Kidney glomerular epithelial cell (primary cell): ENCODE measurements around the gene CCDC183.
"Not testable (repeated sequence)": the region's sequence is repeated elsewhere in the genome, so short reads cannot be mapped to it uniquely, and the experiment has no call there.

Experiments
- DNase-seq: peaks from one replicate; lab custom pipeline; 2025; lab: John Stamatoyannopoulos, UW

The CCDC183 gene

GRCh38 chr9:136802321-136802720 is 6.2 kb downstream of the CCDC183 start:
- DNase-seq, result no peak

DNA sequence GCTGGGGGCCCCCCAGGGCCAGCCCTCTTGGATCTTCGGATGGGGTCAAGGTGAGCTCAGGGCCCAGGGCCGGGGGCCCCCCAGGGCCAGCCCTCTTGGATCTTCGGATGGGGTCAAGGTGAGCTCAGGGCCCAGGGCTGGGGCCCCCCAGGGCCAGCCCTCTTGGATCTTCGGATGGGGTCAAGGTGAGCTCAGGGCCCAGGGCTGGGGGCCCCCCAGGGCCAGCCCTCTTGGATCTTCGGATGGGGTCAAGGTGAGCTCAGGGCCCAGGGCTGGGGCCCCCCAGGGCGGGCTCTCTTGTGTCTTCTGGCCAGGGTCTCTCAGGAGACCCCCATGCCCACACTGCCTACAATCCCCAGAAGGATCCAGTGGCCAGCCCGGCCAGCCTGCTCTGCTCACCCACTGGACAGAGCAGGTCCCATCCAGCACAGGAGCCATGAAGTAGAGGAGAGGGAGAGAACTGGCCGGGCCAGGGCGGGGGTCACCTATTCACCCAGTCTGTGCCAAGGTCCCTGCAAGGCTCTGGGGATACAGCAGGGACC is 6.9 kb downstream of the CCDC183 start:
- DNase-seq, result not testable (repeated sequence)

DNA sequence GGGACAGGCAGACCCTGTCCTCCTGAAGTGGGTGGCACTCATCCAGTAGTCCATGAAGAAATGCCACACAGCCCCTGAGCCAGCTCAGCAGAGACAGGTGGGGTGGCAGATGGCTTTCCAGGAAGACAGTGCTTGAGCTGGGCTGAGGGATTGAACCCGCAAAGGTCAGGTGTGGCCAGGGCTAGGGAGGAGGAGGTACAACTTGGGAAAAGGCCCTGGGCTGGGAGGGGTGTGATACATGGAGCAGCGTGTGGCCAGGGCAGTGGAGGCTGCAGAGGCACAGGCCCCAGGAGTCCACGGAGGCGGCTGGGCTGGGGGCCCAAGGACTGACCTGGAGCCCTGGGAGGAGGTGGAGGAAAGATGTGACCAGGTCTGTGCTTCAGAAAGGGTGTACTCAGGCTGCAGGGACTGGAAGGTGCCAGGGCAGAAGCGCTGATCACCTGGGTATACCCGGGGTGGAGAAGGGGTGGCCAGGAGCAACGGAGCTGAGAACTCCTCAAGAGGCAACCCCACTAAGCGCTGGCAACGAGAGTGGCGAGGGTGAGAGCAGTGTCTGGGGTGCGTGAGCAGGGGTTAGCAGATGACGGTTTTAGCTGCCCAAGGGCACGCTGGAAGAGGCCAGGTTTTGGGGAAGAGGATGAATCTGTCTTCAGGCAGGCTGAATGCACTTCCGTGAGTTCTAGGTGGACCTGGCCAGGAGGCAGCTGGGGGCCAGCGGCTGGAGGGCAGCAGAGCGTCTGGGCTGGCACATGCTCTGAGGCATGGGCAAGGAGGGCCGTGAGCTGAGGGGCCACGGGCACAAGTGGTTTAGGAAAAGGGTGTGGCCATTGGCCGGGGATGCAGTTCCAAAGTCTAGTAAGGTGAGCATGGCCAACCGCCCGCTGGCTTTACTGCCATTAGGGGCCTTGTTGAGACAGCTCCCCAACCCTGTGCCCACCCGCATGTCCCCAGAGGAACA is 7.7 kb downstream of the CCDC183 start:
- no peak for DNase-seq

GRCh38 chr9:136804509-136805206 is 8.5 kb downstream of the CCDC183 start:
- DNase-seq, result no peak

GRCh38 chr9:136805207-136805740 is 9.1 kb downstream of the CCDC183 start:
- DNase-seq, result no peak

GRCh38 chr9:136806067-136806466 is 9.9 kb downstream of the CCDC183 start:
- no peak for DNase-seq

DNA sequence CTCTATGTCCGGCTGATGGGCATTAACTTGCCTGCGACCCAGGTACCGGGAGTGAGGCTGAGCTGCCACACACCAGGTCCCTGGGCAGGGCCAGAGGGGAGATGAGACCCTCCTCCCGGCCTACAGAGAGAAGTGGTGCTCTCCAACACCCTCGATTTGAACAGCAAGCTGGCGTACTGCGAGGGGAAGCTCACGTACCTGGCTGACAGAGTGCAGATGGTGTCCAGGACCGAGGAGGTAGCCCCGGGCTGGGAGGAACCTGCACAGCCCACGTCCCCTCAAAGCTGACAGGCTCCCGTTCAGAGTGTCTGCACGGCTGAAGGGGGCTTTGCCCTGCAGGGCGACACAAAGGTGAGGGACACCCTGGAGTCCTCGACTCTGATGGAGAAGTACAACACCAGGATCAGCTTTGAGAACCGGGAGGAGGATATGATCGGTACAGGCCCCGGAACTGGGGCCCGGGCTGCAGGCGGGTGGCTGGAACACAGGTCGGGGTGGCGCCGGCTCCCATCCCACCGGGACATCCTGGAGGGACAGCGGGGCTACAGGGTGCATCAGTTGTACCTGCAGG is 10.6 kb downstream of the CCDC183 start:
- no peak for DNase-seq

DNA sequence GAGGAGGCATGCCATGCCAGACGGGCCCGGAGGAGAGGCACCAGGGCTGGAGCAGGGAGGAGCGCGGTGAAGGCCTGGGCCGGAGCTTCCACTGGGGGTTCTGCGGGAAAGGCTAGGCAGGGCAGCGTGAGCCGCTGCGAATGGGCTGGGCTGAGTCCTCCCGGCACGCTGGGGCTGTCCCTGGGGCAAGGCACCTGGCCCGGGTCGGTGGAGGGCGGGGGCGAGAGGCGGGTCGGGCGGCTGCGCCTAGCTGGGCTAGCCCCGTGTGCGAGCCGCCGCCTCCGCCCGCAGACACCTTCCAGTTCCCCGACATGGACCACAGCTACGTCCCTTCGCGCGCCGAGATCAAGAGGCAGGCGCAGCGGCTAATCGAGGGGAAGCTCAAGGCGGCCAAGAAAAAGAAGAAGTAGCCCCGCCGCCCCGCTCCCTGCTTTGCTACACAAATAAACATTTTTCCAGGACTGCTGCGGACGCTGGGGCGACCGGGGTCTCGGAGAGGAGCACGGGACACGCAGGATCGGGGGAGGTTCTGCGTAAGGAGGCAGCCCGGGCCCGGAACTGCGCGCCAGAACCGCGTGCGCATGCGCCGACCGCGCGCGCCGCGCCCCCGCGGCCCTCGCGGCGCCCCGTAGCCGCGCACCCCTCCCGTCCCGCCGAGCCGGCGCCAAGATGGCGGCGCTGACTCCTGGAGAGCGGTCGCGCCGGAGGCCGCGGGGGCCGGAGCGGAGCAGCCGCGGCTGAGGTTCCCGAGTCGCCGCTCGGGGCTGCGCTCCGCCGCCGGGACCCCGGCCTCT is 11.3 kb downstream of the CCDC183 start, which contains the start of gene RABL6:
Gene RABL6 (plus strand): TSS at position 668 of the 794 bp plus-strand sequence. CDS start 249 bp downstream, outside the sequence.
- DNase-seq, result peak; percentile 45

- no peak for DNase-seq
These were observed 12.1 kb downstream of the CCDC183 start for GRCh38 chr9:136808075-136808805.

DNA sequence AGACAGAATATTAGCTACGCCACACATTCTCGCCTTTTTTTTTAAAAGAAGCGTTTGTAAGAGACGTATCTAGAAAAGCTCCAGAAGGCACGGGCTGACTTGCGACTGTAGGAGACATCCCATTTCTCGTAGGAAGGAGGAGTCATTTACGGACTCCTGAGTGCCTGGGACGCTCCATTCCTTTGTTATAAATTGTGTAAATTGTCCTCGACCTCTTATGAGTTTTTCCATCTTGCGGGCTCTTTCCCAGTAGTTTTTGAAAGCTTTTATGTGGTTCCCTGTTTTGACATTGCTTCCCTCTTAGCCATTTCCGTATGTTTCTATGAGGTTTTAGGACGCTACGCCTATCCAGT is 12.6 kb downstream of the CCDC183 start:
- peak; percentile 33 for DNase-seq

GRCh38 chr9:136814725-136815421 is 18.7 kb downstream of the CCDC183 start:
- DNase-seq, result no peak

DNA sequence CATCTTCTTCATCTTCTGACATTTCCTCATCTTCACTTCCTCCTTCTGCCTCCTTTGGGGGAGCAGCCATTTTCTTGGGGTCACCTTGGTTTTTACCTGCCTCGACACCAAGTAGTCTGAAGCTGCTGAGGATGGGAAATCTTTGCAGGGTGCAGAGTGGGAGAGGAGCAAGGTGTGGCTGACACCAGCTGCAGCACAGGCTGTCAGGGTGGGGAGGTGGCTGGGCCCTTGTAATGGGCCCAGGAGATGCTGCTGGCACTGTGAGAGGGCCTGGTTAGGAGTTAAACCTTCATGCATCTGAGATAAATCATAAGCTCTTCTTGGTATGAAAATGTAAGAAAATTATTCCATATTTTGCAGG is 19.3 kb downstream of the CCDC183 start:
- no peak for DNase-seq

DNA sequence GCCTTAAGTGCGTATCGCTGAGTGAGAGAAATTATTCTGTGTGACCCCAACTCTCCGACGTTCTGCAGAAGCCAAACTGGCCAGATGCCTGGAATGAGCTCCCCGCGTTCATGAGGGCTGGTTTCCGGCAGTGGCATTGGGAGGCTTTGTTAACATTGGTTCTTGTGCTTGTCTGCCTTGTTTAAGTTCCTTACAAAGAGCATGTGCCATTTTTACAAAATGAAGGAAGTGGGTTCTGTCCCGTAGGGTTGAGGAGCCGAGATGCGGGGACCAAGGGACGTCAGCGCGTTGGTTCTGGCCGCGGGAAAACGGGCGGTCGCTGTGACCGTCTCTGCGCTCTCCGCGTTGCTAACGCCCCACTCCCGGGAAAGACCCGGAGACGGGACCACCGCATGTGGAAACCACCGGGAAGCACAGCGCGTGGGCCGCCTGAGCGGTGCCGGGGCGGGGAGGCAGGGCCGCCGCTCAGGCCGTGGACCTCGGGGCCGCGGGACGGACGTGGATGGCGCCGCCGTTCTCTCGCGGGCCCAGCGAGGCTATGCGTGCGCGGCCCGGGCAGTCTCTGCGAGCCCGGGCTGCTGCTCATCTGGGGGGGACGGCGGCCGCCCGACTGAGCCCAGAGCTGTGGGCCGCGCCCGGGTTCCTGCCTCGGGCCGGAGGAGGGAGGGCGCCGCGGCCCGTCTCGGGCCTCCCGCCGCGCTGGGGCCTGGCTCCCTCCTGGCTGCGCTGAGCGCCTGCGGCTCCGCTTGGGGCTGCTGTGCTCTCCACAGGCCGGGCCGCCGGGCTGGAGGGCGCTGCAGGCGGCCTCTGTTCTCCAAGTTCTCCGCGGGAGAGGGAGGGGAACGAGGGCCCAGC is 25.1 kb downstream of the CCDC183 start:
- DNase-seq, result no peak

- DNase-seq, result no peak
These were observed 25.8 kb downstream of the CCDC183 start for GRCh38 chr9:136821826-136822544.

GRCh38 chr9:136823136-136824046 is 27.3 kb downstream of the CCDC183 start:
- DNase-seq, result no peak

- no peak for DNase-seq
These were observed 28.5 kb downstream of the CCDC183 start for GRCh38 chr9:136824496-136825225.
